Keratinocyte (primary cell): ENCODE data around the gene ASPHD2.

ENCODE experiments used
- CTCF ChIP-seq, 3 experiments: IDR thresholded peaks in 1 of 3; conservative IDR thresholded peaks in 1 of 3; optimal IDR thresholded peaks in 1 of 3; 2 replicates in 2 of 3; 3 replicates in 1 of 3; pipeline versions ENCODE3 to v1.5.1; 2011; ENCODE audit warnings: low read length in 3 of 3, mild to moderate bottlenecking in 3 of 3, moderate library complexity in 2 of 3, control low read depth in 1 of 3, inconsistent platforms in 1 of 3; ENCODE audit not compliant: insufficient read depth in 2 of 3; ENCODE audit errors: extremely low read depth in 1 of 3
- EZH2 ChIP-seq: IDR thresholded peaks from one replicate; pipeline ENCODE4 v1.6.1; 2012; ENCODE audit warnings: inconsistent platforms, mild to moderate bottlenecking, low read length, moderate library complexity

DNA sequence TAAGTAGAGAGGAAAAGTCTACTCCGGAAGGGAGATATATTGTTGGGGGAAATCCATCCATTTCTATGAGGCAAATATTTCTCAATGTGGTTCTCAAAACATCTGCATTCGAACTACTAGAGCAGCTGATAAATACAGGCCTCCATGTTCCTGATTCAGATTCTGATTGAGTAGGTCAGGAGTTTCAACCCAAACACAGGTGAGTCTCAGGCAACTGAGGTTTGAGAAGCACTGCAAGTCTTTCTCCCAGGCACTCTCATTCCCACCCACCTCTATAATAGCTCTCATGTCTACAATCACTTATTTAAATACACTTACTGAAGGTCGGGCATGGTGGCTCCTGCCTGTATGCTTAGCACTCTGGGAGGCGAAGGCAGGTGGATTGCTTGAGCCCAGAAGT, 14.7 kb upstream of the ASPHD2 start:
- TF ChIP-seq CTCF (optimal IDR thresholded peaks at IDR 0.05 in 1 of 3, IDR thresholded peaks at IDR 0.05 in 1 of 3, conservative IDR thresholded peaks at IDR 0.05 in 1 of 3; ENCODE audit: extremely low read depth in 1 of 3, insufficient read depth in 2 of 3, low read length in 3 of 3), result no peak
- no peak for TF ChIP-seq EZH2
